Astrocyte of the cerebellum (primary cell): ENCODE measurements around the gene DNAJC25.
A peak's percentile ranks its signal among the peaks of the same experiment; 100 is the strongest.

Experiments used
- DNase-seq: peaks from one replicate; pipeline ENCODE4 v3.0.0-alpha.2; 2011; ENCODE audit warnings: low read depth
- H3K4me3 ChIP-seq: 2 replicates; pipeline ENCODE4 v1.5.1; 2011; ENCODE audit warnings: mild to moderate bottlenecking, low read depth, low read length, moderate library complexity
- in situ Hi-C: cut with HindIII; loops from 2 replicates; pipeline ENCODE4 v1.10.0; 2017; ENCODE audit warnings: low sequenced_read_pairs
- TF ChIP-seq, protein P1 (sequence below): IDR thresholded peaks from 2 replicates; pipeline ENCODE4 v1.5.1; 2012; ENCODE audit warnings: low read length, low read depth, moderate library complexity, mild to moderate bottlenecking; ENCODE audit errors: missing control alignments

Gene DNAJC25

GRCh38 chr9:111678293-111678692 lies 47.2 kb downstream of the DNAJC25 start:
- in situ Hi-C loops: no loop called here
- TF ChIP-seq, protein P1, sequence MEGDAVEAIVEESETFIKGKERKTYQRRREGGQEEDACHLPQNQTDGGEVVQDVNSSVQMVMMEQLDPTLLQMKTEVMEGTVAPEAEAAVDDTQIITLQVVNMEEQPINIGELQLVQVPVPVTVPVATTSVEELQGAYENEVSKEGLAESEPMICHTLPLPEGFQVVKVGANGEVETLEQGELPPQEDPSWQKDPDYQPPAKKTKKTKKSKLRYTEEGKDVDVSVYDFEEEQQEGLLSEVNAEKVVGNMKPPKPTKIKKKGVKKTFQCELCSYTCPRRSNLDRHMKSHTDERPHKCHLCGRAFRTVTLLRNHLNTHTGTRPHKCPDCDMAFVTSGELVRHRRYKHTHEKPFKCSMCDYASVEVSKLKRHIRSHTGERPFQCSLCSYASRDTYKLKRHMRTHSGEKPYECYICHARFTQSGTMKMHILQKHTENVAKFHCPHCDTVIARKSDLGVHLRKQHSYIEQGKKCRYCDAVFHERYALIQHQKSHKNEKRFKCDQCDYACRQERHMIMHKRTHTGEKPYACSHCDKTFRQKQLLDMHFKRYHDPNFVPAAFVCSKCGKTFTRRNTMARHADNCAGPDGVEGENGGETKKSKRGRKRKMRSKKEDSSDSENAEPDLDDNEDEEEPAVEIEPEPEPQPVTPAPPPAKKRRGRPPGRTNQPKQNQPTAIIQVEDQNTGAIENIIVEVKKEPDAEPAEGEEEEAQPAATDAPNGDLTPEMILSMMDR: no peak
- no peak overlapping the region for H3K4me3 ChIP-seq
- DNase-seq: no peak

DNA sequence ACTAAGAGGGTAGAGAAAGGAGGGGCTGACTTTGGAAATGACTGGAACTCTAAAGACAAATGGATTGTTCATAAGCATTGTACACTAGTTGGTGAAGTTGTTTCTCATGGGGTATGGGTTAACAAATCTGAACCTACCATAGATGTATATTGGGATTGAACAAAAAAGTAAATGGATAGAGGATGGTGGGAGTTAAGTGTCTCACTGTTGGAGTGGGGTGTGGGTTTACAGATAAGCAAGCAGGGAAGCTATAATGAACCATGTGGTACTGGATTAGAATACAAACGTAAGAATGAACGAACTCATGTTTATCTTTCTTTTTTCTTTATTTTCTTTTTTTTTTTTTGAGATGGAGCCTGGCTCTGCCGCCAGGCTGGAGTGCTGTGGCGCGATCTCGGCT lies 48.1 kb downstream of the DNAJC25 start:
- TF ChIP-seq, protein P1: no peak
- in situ Hi-C loops: no loop called here
- DNase-seq: no peak
- no peak overlapping the region for H3K4me3 ChIP-seq

DNA sequence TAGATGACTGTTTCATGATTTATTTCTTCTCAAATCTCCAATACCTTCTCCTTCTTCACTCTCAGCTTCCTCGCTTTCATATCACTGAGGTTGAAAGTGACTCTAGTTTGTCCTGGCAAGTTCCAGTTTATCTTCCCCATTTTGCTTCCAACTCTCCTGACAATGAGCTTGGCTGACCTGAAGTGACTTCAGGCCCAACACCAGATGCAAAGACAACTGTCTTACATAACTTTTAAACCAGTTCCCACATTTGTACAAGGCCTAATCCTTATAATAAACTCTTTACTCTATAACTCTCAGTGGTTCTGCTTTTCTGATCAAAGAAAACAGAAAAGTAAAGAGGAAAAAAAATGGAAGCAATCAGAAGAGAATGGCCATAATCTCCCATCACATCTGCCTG lies 52.3 kb downstream of the DNAJC25 start:
- no peak for DNase-seq
- TF ChIP-seq, protein P1: no peak
- H3K4me3 ChIP-seq: no peak overlapping the region
- in situ Hi-C loops: no loop called here

DNA sequence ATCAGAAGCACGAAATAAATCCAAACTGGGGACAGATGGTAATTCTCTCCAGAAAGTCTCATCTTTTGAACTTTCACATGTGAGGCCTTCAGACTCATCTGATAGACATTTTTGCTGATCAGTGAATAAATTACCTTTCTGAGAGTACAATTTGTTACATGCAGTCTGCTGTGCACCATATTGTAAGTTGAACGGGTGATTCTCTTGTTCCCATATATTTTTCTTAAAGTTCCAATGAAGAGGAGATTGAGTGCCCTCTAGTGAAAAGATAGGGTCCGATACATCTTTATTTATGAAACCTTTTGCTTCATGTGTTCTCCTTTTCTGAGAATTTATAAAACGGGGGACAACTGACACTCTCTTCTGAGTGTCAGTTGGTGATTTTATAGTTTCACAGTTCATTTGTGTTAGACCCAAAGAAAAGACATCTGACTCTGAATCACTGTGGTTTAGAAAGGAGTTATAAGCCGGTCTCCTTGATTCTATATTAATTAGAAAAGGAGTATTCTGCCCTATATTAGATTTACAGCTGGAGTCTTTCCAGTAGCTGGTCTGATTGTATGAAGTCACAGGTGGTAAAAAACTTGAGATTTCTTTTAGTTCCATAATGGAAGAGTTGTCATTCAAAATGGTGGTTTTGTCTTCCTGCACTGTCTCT lies 60.7 kb downstream of the DNAJC25 start:
- DNase-seq: peak; percentile 23
- H3K4me3 ChIP-seq: no peak overlapping the region
- in situ Hi-C loops: no loop called here
- TF ChIP-seq, protein P1: peak; percentile 29

- TF ChIP-seq, protein P1: no peak
- no peak overlapping the region for H3K4me3 ChIP-seq
- DNase-seq: no peak
- in situ Hi-C loops: no loop called here
These were observed 65.7 kb downstream of the DNAJC25 start for GRCh38 chr9:111696796-111697195.

- DNase-seq: no peak
- TF ChIP-seq, protein P1: no peak
- H3K4me3 ChIP-seq: no peak overlapping the region
- in situ Hi-C loops: no loop called here
These were observed 69.6 kb downstream of the DNAJC25 start for GRCh38 chr9:111700776-111701175.
